Retinal pigment epithelial cell (primary cell): Measurements from ENCODE around the gene ANKRD42.

Experiments used
- DNase-seq: peaks from one replicate; pipeline ENCODE4 v3.0.0-alpha.2; 2010; ENCODE audit warnings: low read depth
- H3K4me3 ChIP-seq: 2 replicates; pipeline ENCODE4 v1.5.1; 2011; ENCODE audit warnings: mild to moderate bottlenecking, low read length, control low read depth, moderate library complexity
- CTCF ChIP-seq: conservative IDR thresholded peaks from 2 replicates; pipeline ENCODE4 v1.5.1; 2011; ENCODE audit warnings: low read depth, low read length, control low read depth, inconsistent platforms

The ANKRD42 gene

GRCh38 chr11:83272627-83273026 lies 79.1 kb downstream of the ANKRD42 start:
- TF ChIP-seq CTCF = no peak
- peak; percentile 43 for DNase-seq
- no peak overlapping the region for H3K4me3 ChIP-seq

GRCh38 chr11:83275888-83276641 lies 82.6 kb downstream of the ANKRD42 start:
- H3K4me3 ChIP-seq = no peak overlapping the region
- TF ChIP-seq CTCF = no peak
- DNase-seq = no peak

GRCh38 chr11:83278351-83278750 lies 84.8 kb downstream of the ANKRD42 start:
- DNase-seq = no peak
- no peak overlapping the region for H3K4me3 ChIP-seq
- TF ChIP-seq CTCF = no peak

- no peak for TF ChIP-seq CTCF
- DNase-seq = no peak
- no peak overlapping the region for H3K4me3 ChIP-seq
Measured at GRCh38 chr11:83280256-83280655, 86.7 kb downstream of the ANKRD42 start.

GRCh38 chr11:83282084-83282716 lies 88.7 kb downstream of the ANKRD42 start:
- DNase-seq = no peak
- H3K4me3 ChIP-seq = no peak overlapping the region
- TF ChIP-seq CTCF = no peak

GRCh38 chr11:83284501-83285150 lies 91.1 kb downstream of the ANKRD42 start:
- H3K4me3 ChIP-seq = peak overlapping the region; percentile 91
- no peak for TF ChIP-seq CTCF
- DNase-seq = no peak
